Measurements from ENCODE around the gene ANO7.

Gene ANO7

DNA sequence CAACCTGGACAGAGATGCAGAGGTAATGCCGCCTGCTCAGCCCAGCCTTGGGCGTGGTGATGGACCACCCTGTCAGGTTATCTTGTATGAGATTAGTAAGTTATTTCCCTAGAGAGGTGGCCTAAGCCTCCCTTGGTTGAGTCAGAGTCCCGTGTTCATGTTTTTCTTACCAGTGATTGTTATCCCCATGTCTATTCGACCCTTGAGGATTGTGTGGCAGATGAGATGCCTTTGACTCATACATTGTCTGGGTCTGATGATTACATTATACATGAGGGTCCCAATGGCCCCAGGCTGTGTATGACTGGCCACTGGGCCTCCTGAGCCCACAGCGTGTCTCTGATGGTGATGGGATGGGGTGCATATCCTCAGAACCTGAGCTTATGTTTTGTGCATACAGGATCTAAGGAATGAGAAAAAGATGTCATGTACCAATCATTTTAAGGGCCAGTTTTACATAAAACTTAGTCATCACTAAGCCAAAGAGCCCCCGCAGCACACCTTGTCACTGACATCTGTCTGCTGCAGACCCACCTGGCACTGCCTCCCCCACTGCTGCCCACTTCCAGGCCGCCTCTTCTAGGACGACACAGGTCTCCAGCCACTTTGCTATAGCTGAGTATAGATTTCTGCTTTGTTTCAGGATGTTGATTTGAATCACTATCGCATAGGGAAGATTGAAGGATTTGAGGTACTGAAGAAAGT lies 30.5 kb upstream of the ANO7 start:
- FAIRE-seq: no peak

DNA sequence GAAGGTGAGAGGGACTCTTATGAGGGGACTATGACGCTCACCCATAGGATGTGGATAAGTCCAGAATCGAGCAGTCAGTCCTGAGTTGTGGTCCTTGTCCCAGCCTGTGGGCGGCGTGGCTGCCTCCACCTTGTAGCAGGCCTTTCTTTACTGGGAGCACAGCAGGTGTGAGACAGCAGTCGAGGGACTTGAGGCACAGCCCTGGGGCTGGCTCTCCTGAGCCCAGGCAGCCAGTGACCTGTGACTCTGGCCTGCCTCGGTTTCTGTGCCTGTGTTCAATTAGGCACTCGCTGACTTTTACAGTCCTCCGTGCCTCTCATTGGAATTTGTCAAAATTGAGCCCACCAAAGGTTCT lies 30.0 kb upstream of the ANO7 start:
- no peak for FAIRE-seq

DNA sequence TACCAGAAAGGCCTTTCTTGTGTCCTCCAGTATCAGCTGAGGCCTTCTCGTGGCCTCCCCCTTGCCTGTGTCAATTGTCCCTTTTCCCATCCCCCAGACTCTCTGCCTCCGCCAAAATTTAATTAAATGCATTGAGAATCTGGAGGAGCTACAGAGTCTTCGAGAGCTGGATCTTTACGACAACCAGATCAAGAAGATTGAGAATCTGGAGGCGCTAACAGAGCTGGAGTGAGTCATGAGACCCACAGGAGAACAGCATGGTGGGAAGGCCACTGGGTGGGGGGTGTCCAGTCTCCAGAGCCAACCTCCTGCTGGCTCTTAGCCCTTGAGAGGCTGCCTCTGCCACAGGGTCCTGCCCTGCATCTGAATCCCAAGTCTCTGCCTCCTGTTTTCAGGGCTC lies 29.4 kb upstream of the ANO7 start:
- FAIRE-seq: no peak

DNA sequence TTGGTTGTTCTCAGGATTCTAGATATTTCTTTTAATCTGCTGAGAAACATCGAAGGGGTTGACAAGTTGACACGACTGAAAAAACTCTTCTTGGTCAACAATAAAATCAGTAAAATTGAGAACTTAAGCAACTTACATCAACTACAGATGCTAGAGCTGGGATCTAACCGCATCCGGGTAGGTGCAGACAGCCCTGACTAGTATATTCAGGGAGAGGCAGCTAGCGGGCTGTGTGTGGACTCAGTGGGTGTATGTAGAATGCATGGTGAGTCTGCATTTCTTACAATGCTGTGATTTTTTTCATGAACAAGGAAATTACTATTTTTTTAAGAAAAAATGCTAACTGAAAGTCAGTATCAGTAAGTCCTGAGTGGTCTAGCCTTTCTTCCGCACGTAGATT lies 28.2 kb upstream of the ANO7 start:
- no peak for FAIRE-seq

DNA sequence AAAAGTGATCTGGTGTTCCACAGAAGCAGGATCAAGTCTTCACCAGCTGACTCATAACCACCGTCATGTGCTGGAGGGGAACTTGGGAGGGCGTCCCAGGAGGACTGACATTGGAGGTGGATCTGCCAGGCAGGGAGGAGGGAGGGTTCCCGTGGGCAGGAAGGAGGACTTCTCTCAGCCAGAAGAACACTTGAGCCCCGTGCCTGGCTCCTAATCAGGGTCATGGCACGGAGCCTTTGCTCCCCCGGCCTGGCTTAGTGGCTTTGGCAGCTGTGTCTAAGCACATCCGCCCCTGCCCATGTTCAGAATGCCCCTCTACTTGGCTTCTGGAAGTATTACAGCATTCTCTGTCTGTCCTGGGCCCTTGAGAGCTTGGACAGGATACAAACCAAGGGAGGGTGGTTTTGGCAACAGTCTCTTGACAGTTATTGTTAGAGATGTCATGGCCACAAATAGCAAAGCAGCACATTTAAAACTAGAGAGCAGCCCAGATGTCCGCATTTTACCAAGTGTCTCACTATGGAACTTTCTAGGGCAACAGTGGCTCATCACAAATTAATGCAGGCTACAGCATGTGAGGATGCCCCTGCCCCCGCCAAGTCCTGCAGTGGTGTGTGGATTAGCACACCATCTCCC lies 26.7 kb upstream of the ANO7 start:
- no peak for FAIRE-seq

DNA sequence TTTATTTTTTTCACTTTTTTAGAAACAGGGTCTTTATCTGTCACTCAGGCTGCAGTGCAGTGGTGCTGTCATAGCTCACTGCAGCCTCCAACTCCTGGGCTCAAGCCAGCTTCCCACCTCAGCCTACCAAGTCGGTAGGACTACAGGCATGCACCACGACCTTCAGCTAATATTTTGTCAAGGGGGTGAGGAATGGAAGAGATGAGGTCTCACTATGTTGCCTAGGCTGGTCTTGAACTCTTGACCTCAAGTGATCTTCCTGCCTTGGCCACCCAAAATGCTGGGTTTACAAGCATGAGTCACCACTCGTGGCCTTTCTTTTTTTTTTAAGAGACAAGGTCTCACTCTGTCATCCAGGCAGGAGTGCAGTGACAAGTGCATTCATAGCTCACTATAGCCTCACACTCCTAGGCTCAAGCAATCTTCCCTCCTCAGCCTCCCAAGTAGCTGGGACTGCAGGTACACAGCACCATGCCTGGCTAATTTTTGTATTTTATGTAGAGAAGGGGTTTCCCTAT lies 24.8 kb upstream of the ANO7 start:
- no peak for FAIRE-seq

DNA sequence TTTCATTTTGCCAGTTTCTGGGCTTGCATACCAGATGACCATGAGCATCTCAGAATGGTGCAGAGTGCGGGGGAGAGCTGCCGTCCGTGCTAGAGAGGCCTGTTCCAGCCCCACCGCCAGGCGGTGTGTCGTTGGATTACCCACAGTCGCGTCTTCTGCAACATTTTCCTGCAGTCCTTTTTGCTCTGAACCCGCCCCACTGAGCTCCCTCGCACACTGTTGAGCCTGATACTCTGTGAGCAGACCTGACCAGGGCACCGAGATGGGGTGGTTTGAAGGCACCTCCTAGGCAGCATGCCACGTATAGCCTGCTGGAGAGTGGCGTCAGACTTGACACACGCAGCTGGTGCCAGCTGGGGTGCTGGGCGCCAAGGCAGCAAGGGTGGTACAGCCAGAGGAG lies 20.1 kb upstream of the ANO7 start:
- no peak for FAIRE-seq

DNA sequence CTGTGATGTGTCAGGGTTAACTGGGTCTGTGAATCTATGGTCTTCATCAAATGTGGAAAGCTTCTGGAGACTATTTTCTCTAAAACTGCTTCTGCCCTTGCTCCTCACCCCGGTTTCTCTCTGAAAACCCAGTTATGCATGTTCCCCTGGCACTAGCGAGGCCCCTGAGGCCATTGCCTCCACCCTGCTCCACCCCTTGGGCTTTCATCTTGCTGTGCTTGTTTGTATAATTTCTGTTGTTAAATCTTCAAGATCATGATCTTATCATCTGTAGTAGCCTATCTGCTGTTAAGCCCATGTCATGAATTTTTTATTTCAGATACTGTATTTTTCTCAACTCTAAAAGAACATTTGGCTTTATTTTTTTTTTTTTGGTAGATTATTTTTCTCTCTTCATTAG lies 14.9 kb upstream of the ANO7 start:
- no peak for FAIRE-seq

DNA sequence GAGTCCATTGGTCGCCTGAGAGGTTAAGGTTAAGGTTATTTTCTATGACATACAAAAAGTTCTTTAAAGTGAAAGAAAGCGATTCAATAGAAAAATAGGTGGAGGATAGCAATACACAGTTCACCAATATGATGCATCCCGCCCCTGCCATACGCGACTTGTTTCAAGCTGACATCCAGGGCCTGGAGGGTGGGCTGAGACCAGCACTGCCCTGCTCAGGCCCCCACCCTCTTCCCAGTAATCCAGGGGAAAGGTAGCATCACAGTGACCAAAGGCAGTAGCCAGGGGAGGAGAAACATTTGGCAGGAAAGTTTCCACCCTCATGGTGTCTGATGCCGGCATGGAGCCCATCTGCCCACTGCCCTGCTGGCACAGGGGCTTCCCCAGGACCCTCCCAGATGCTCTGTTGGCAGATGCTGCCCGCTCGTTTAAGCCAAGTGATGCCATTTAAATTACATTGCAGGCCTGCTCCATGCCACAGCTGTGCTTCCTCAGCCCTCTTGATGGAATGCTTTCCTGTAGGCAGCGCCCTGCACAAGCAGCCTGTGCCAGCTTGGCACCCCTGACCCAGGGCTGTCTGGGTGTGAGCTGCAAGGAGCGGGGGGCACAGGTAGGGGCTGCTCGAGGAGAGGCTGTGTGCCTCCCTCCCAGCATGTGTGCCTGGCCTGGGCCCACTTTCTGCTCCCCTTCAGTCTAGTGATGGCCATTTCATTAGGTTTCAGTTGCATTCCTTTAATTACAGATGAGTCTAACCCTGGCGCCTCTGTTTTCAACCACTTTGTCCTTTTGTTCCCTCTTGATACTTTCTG lies 10.7 kb upstream of the ANO7 start:
- no peak for FAIRE-seq

DNA sequence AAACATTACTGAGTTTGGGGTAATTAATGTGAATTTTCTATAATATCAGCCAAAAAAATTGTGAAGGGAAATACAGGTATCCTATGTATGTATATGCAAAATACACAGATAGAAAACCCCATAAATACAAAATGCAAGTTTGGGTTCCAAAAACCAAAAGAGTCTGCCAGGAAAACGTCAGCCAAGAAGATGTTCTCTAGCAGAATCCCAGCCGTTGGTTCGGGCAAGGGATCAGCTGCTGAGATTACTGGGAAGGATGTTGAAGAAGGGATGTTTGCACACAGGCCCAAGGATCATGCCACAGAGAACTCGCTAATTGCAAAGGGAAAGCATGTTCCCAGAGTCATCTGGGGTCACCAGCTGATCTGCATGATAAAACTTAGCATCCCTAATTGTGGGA lies 9.5 kb upstream of the ANO7 start:
- FAIRE-seq: no peak

DNA sequence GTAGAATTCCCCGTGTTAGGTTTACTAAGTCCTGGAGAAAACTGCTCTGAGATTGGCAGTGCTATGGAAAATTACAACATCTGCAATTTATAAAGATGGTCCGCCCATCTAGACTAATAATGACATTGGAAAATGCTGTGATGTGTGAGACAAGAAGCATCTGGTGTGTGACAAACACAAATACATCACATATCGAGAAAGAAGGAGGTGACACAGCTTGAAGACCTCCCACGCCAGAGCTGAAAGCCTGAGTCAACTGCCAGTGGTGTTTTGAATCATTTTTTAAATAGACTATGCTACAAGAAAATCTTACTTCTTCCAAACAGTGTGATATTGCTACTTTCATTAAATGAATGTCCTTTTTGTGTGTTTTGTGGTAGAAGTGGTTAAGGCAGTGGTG lies 8.6 kb upstream of the ANO7 start:
- FAIRE-seq: no peak

DNA sequence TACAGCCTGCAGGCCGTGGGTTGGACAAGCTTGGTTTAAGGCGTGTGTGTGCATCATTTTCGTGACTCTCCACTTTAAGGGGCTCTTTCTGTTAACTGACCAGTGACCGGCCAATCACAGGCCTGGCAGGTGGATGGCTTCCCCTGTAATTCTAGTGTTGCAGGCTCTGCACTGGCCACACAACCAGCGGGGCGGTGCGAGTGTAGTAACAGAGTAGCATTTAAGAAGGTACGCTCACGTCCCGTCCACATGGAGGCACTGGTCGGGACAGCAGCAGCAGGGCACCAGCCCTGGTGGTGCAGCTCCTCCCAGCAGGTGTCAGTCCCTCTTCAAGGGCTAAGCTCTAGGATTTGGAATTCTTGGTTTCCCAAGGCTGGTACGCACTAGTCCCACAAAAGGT lies 8.0 kb upstream of the ANO7 start:
- FAIRE-seq: no peak

DNA sequence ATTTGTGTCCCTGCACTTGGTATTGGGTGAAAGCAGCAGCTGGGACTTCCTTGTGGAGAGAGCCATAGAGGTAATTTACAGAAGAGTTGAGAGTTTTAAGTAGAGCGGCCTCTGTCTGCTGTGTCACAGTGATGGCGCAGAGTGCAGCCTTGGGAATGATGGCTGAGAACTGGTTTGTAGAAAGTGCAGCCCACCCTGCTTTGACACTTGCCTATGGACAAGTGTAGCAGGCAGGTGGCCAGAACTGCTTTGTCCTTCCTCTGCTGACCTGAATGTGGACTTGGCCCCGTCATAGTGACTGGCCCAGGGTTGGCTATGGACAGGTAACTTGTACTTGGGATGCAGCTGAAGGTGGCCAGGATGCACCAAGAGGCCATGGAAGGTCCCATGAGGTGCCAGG lies 6.4 kb upstream of the ANO7 start:
- no peak for FAIRE-seq

DNA sequence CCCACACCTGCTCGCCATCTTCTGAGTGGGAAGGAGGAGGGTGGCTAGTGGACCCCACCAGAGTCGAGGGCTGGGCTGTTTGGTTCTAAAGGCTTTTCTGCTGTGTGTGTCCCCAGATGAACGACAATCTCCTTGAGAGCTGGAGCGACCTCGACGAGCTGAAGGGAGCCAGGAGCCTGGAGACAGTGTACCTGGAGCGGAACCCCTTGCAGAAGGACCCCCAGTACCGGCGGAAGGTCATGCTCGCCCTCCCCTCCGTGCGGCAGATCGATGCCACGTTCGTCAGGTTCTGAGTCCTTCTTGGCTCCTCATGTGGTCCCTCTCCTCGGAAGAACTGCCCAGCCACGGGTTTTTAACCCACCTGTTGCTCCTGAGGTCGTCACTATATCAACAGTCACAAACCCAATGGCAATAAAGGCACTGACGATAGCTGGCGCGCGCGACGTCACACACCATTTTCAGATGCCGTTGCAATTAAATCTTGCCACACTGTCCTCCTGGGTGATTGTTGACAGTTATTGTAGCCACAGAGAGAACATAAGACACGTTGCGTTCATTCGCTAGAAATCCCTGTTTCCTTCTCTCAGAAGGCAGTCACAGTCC lies 5.8 kb upstream of the ANO7 start:
- no peak for FAIRE-seq

DNA sequence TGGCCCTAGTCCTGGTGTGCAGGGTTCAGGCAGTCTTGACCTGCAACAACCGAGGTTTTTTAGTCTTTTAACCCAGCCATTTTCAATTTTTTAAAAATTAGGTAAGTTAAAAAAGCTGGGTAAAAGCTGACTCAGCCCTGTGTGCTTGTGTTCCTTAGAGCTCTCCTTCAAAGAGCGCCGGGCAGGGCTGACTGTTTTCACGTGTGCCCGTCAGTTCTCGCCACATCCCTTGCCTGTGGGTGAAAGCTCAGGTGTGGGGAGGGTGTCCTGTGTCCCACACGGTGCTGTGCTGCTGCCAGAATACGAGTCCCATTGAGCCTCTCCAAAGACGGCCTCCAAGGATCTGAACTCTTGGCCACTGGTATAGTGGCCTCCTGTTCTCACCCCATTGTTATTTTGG lies 5.3 kb upstream of the ANO7 start:
- no peak for FAIRE-seq

DNA sequence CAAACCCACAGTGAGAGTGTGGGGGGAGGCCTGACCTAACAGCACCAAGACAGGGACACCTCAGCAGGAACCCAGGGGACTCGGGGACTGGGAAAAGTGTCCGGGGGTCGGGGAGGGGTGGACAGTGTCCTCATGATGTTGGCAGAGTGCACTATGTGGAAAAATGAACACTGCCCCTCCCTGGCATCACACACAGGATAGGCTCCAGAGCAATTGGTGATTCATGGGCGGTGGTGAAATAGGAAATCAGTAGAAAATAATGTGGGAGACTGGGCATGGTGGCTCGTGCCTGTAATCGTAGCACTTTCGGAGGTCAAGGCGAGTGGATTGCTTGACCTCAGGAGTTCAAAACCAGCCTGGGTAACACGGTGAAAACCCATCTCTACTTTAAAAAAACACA lies 3.6 kb upstream of the ANO7 start:
- FAIRE-seq: no peak

DNA sequence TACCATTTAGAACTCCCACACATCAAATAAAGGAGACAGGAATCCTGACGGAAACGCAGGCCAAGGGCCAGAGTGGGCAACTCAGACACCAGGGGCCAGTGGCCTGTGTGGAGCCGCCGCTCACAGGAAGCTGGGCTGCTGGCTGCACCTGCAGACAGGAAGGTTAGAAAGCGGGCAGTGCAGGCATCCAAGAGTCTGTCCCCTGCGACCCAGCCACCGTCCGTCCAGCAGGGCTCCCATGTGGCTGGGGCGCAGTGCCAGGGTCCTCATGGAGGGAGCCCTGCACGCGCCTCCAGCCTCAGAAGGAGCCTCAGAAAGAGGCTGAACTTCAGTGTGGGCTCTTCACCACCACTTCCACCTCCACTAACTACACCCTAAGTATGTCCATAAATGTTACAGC lies 2.5 kb upstream of the ANO7 start:
- FAIRE-seq: no peak

DNA sequence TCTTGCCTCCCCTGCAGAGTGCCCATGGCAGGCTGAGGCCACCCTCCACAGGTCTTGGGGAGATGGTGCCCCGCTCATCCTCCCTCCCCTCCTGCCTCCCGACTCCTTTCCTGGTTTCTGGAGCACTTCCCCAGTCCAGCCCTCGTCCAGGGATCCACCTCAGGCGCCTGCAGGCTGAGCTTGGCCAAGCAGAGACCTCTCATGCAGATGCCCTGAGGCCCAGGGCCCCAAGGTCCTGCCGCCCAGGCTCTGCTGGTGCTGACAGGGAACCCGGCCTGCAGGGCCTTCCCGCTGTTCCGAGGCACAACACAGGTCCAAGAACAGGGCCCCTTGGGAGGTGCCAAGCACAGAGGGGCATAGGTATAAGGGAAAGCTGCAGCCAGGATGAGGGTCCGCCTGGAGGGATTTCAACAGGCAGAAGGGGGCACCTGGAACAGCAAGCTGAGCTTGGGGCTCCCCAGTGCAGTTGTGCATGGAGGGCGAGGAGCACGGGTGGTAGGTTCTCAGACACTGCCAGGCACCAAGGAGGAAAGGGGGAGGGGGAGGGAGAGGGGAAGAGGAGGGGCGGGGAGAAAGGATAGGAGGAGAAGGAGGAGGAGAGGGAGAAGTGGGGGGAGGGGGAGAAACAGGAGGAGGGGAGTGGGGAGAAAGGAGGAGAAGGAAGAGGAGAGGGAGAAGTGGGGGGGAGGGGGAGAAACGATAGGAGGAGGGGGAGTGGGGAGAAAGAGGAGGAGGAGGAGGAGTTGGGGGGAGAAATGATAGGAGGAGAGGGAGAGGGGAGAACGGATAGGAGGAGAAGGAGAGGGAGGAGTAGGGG lies 1.2 kb upstream of the ANO7 start:
- FAIRE-seq: no peak

DNA sequence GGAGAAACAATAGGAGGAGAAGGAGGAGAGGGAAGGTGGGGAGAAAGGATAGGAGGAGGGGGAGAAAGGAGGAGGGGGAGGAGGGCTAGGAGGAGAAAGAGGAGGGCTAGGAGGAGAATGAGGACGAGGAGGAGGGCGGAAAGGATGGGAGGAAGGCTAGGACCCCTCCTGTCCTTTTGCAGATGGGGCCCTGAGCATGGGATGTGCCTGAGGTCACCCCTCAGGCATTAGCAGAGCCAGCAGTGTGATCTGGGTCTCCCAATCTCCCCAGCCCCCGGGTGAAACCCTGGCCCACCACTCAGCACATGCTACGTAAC lies 601 bp upstream of the ANO7 start:
- no peak for FAIRE-seq

DNA sequence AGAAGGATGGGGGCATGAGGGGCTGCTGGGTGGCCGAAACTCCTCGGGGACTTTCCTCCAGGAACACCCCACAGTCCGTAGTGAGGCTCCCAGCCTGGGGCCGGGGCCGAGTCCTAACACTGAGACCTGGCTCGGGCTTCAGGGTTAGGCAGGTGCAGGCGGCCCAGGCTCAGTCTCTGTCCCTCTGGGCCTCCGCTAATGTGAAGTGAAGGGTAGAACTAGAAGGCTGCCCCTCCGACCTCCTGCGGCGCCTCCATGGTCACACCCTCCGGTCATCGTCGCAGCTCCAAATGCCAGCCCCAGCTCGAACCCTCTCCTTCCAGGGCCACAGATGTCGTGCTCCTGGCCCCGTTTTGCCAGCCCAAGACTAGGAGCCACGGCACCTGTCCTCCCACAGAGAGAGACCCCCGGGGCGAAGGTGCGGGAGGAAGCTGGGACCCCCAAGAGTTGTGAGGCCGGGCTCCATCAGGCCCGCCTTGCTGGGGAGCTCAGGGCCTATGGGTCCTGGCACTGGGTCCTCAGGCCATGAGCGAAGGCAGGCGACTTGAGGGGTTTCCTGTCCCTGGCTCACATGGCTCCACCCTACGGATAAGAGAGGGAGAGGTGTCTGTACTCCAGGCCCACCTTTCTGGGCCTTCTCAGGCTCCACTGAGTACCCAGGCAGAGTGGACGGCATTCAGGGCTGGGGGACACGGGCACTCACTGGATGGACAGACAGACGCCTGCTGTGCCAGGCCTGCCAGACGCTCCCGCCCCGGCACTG lies 797 bp downstream of the ANO7 start:
- FAIRE-seq: no peak

DNA sequence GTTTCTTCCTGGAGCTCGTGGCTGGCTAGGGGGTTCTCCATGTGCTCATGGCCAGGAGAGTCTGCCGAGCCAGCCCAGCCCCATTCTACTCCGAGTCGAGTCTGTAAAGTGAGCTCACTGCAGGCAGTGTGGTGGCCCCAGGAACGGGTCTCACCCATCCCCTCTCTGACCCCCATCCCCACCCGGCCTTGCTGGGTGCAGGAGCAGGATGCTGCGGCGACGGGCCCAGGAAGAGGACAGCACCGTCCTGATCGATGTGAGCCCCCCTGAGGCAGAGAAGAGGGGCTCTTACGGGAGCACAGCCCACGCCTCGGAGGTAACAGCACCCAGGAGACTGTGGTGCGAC lies 1.4 kb downstream of the ANO7 start:
- FAIRE-seq: no peak

DNA sequence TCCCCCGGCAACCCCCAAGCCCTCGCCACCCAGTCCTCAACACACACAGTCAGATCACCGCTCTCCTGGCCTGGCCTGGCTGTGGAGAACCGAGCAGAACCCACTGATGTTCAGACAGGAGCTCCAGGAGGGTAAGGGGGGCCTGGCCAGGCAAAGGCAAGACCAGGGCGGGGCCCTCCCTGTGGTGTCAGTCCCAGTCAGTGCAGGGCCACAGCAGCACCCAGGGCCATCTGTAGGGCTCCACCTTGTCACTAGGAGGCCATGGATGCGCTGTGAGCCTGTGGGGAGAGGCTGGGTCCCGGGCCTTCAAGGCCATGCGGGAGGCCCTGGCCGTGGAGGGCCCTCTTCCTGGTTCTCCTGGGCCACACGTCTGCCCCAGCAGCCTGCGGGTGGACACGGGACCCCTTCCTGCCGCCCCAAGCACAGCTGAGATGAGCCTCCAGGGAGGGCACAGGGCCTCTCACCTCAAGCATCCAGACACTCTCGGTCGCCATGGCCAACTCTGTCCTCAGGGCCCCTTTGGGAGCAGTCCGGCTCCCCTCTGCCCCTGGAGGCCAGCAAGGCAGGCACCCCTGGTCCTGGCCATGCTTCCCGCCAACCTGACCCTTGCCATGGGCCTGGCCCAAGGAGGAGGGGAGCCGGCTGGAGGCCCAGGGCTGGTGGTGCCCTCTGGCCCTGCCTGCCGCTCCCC lies 2.0 kb downstream of the ANO7 start:
- no peak for FAIRE-seq
